IMR-90 (cell line): Measurements from ENCODE around the gene TRMT2A. TPM values are rescaled to one million over a fixed set of nuclear protein-coding genes. Genes with fewer than 3 reads are reported as not detected.

Experiments used
- ATAC-seq: fragments of 200-7000 bp; cut with Tn5 transposase; 2 replicates; pipeline ENCODE4 v1.9.1; 2020; ENCODE audit warnings: low read depth, mild to moderate bottlenecking, moderate library complexity
- BruUV-seq: library from RNA; stranded (reverse); fragments of 400-500 nt; replicated peaks from 2 replicates; lab custom pipeline; 2021; lab: Mats Ljungman, UMichigan
- CTCF ChIA-PET: fragments of 300-600 bp; formaldehyde crosslinking; extraction: SDS; loops from one replicate; lab custom pipeline; 2021; ENCODE audit warnings: antibody characterized with exemption; lab: Yijun Ruan, JAX
- POLR2A ChIA-PET: fragments of 300-600 bp; sonication (Branson Sonifier 250); formaldehyde crosslinking; loops from one replicate; lab custom pipeline; 2022; ENCODE audit warnings: antibody characterized with exemption; ENCODE audit not compliant: unreplicated experiment; lab: Charles Lee
- DNase-seq: peaks from one replicate; pipeline ENCODE4 v3.0.0; 2013
- H2AFZ ChIP-seq: replicated peaks from 2 replicates; pipeline ENCODE3; 2013; ENCODE audit warnings: low read length, mild to moderate bottlenecking; ENCODE audit not compliant: poor library complexity
- H2AK5ac ChIP-seq: 2 replicates; pipeline ENCODE4 v1.6.1; 2013; ENCODE audit warnings: low read depth, low read length, inconsistent platforms
- H2AK9ac ChIP-seq: replicated peaks from 2 replicates; pipeline ENCODE3; 2013; ENCODE audit warnings: mild to moderate bottlenecking, low read depth, low read length, moderate library complexity; ENCODE audit not compliant: poor library complexity
- H2BK120ac ChIP-seq: 2 replicates; pipeline ENCODE4 v1.6.1; 2013; ENCODE audit warnings: low read depth, low read length, inconsistent platforms
- H2BK15ac ChIP-seq: 3 replicates; pipeline ENCODE4 v1.6.1; 2013; ENCODE audit warnings: low read depth, low read length, inconsistent platforms
- H2BK20ac ChIP-seq: 2 replicates; pipeline ENCODE4 v1.6.1; 2013; ENCODE audit warnings: low read depth, mild to moderate bottlenecking, inconsistent platforms, low read length, moderate library complexity
- H2BK5ac ChIP-seq: 2 replicates; pipeline ENCODE4 v1.6.1; 2013; ENCODE audit warnings: mild to moderate bottlenecking, low read depth, low read length, inconsistent platforms; ENCODE audit not compliant: poor library complexity, severe bottlenecking
- H3K14ac ChIP-seq: replicated peaks from 2 replicates; pipeline ENCODE4 v1.6.1; 2013; ENCODE audit warnings: low read depth, low read length, inconsistent platforms
- H3K18ac ChIP-seq: 2 replicates; pipeline ENCODE4 v1.6.1; 2013; ENCODE audit warnings: low read depth, low read length, control low read depth
- H3K23ac ChIP-seq: 2 replicates; pipeline ENCODE4 v1.6.1; 2013; ENCODE audit warnings: low read depth, low read length, inconsistent platforms
- H3K27ac ChIP-seq: 2 replicates; pipeline ENCODE4 v1.5.1; 2013; ENCODE audit warnings: mild to moderate bottlenecking, control low read depth, low read length; ENCODE audit not compliant: insufficient read depth
- H3K27me3 ChIP-seq: 2 replicates; pipeline ENCODE4 v1.6.1; 2013; ENCODE audit warnings: low read length; ENCODE audit not compliant: control insufficient read depth, insufficient read depth
- H3K36me3 ChIP-seq: 2 replicates; pipeline ENCODE4 v1.6.1; 2013; ENCODE audit warnings: low read length, mixed read lengths; ENCODE audit not compliant: control insufficient read depth, insufficient read depth
- H3K4ac ChIP-seq: 2 replicates; pipeline ENCODE4 v1.6.1; 2013; ENCODE audit warnings: low read depth, low read length, inconsistent platforms
- H3K4me1 ChIP-seq: 2 replicates; pipeline ENCODE4 v1.6.1; 2013; ENCODE audit warnings: low read length, mixed read lengths; ENCODE audit not compliant: control insufficient read depth, insufficient read depth
- H3K4me2 ChIP-seq: 2 replicates; pipeline ENCODE4 v1.6.1; 2013; ENCODE audit warnings: low read depth, mild to moderate bottlenecking, control low read depth, low read length, moderate library complexity
- H3K4me3 ChIP-seq: 2 replicates; pipeline ENCODE4 v1.5.1; 2013; ENCODE audit warnings: low read depth, mild to moderate bottlenecking, control low read depth, low read length, moderate library complexity; ENCODE audit not compliant: insufficient read depth
- H3K56ac ChIP-seq: 2 replicates; pipeline ENCODE4 v1.6.1; 2013; ENCODE audit warnings: low read length, inconsistent platforms; ENCODE audit not compliant: insufficient read depth; ENCODE audit errors: extremely low read depth
- H3K79me1 ChIP-seq, 2 experiments: 2 replicates each; pipeline ENCODE4 v1.6.1; 2013; ENCODE audit warnings: low read length in 2 of 2, inconsistent platforms in 1 of 2, low read depth in 1 of 2
- H3K9ac ChIP-seq: 2 replicates; pipeline ENCODE4 v1.6.1; 2013; ENCODE audit warnings: low read depth, low read length, control low read depth
- H3K9me1 ChIP-seq: 2 replicates; pipeline ENCODE4 v1.6.1; 2013; ENCODE audit warnings: low read length, inconsistent platforms; ENCODE audit not compliant: insufficient read depth
- H3K9me3 ChIP-seq: 2 replicates; pipeline ENCODE4 v1.6.1; 2013; ENCODE audit warnings: low read length; ENCODE audit not compliant: control insufficient read depth, insufficient read depth
- H4K20me1 ChIP-seq: 2 replicates; pipeline ENCODE4 v1.6.1; 2013; ENCODE audit warnings: low read length, inconsistent platforms; ENCODE audit not compliant: insufficient read depth
- H4K5ac ChIP-seq: 2 replicates; pipeline ENCODE4 v1.6.1; 2013; ENCODE audit warnings: mild to moderate bottlenecking, low read depth, low read length, control low read depth
- H4K8ac ChIP-seq, 2 experiments: 2 replicates each; pipeline ENCODE4 v1.6.1; 2013; ENCODE audit warnings: low read depth in 2 of 2, low read length in 2 of 2, control low read depth in 1 of 2, inconsistent platforms in 1 of 2
- H4K91ac ChIP-seq: 2 replicates; pipeline ENCODE4 v1.6.1; 2013; ENCODE audit warnings: low read depth, low read length, inconsistent platforms; ENCODE audit not compliant: insufficient read depth
- BHLHE40 ChIP-seq: fragments of 150-350 bp; IDR thresholded peaks from 2 replicates; pipeline ENCODE4 v1.6.1; 2016; ENCODE audit warnings: mild to moderate bottlenecking, low read depth, low read length
- CEBPB ChIP-seq: IDR thresholded peaks from 2 replicates; pipeline ENCODE4 v1.6.1; 2012; ENCODE audit warnings: low read depth, low read length, improper control_type of control experiment
- CHD1 ChIP-seq: IDR thresholded peaks from 2 replicates; pipeline ENCODE4 v1.6.1; 2012; ENCODE audit warnings: low read depth, low read length, improper control_type of control experiment
- CTCF ChIP-seq: conservative IDR thresholded peaks from 2 replicates; pipeline ENCODE4 v1.5.1; 2012; ENCODE audit warnings: mild to moderate bottlenecking, low read depth, low read length, improper control_type of control experiment
- MAFK ChIP-seq: IDR thresholded peaks from 2 replicates; pipeline ENCODE4 v1.6.1; 2012; ENCODE audit warnings: low read depth, low read length, improper control_type of control experiment
- MAZ ChIP-seq: IDR thresholded peaks from 2 replicates; pipeline ENCODE4 v1.6.1; 2012; ENCODE audit warnings: low read depth, mild to moderate bottlenecking, low read length, improper control_type of control experiment, moderate library complexity, borderline replicate concordance
- MXI1 ChIP-seq: IDR thresholded peaks from 2 replicates; pipeline ENCODE4 v1.6.1; 2012; ENCODE audit warnings: low read depth, mild to moderate bottlenecking, low read length, moderate library complexity, borderline replicate concordance
- RAD21 ChIP-seq: IDR thresholded peaks from 2 replicates; pipeline ENCODE4 v1.6.1; 2012; ENCODE audit warnings: low read length, improper control_type of control experiment
- RCOR1 ChIP-seq: IDR thresholded peaks from 2 replicates; pipeline ENCODE4 v1.6.1; 2012; ENCODE audit warnings: mild to moderate bottlenecking, low read length, improper control_type of control experiment; ENCODE audit not compliant: insufficient replicate concordance
- RFX5 ChIP-seq: IDR thresholded peaks from 2 replicates; pipeline ENCODE4 v1.8.0; 2012; ENCODE audit warnings: low read depth, mild to moderate bottlenecking, low read length, moderate library complexity
- SMC3 ChIP-seq: fragments of 150-350 bp; IDR thresholded peaks from 2 replicates; pipeline ENCODE4 v1.6.1; 2016; ENCODE audit warnings: low read depth, mild to moderate bottlenecking, antibody characterized with exemption, low read length, moderate library complexity
- USF2 ChIP-seq: fragments of 150-350 bp; IDR thresholded peaks from 2 replicates; pipeline ENCODE4 v1.6.1; 2017; ENCODE audit warnings: mild to moderate bottlenecking, antibody characterized with exemption, low read length, low read depth
- whole genome bisulfite sequencing, 2 experiments: methylation state at CpG; one replicate each; pipeline versions ENCODE4 v1.1.5 to v1.1.7; 2013; ENCODE audit warnings: missing lambda C conversion rate in 2 of 2; ENCODE audit not compliant: insufficient read length in 1 of 2; ENCODE audit errors: extremely low coverage in 2 of 2; 5-methylcytosine and 5-hydroxymethylcytosine counted together
- dilution Hi-C: fragments of 300-500 bp; cut with HindIII; formaldehyde crosslinking; loops from one replicate; pipeline ENCODE4 v1.14.3; 2018; ENCODE audit warnings: low sequenced_read_pairs; ENCODE audit not compliant: unreplicated experiment
- in situ Hi-C: fragments of 300-500 bp; cut with MboI; formaldehyde crosslinking; loops from 3 replicates; pipeline ENCODE4 v1.14.3; 2019; ENCODE audit warnings: low sequenced_read_pairs, inconsistent platforms, mixed read lengths
- intact Hi-C: fragments of 100-400 bp; cut with micrococcal nuclease; formaldehyde crosslinking; loops from 2 replicates; pipeline ENCODE4 v1.10.0; 2022
- polyA plus RNA-seq, 3 experiments: library from polyadenylated mRNA; depleted of rRNA; stranded (reverse); fragments of >200 nt; gene quantifications; 2 replicates each; pipeline ENCODE4 v1.2.3, GENCODE V29; 2012; ENCODE audit warnings: low replicate concordance in 1 of 3
- total RNA-seq: library from RNA; depleted of rRNA; stranded (reverse); fragments of >200 nt; gene quantifications from 2 replicates; pipeline ENCODE4 v1.2.3, GENCODE V29; 2012

The TRMT2A gene
- total and polyA plus RNA-seq, 2 of the 4 experiments (the other 2 are of a cell fraction): 22.0 to 39.1 TPM

GRCh38 chr22:20147237-20147988, 30.4 kb upstream of the TRMT2A start (continued):
- no peak for TF ChIP-seq RCOR1

- Histone ChIP-seq H2AK5ac (no peak overlapping the region), H2BK120ac (no peak overlapping the region), H3K4ac (no peak overlapping the region), H3K9me1 (peaks cover 8% of the 10 kb centered on the region; the same call in 1 of the 2 replicates), H3K36me3 (peaks cover 13% of the 10 kb centered on the region; the same call in 1 of the 2 replicates), H3K14ac (no peak overlapping the region), H3K27ac (no peak overlapping the region), H2AK9ac (no peak overlapping the region), H4K91ac (no peak overlapping the region), H3K9me3 (no peaks in the 10 kb centered on the region), H3K23ac (no peak overlapping the region), H3K79me1 (peaks cover 0 to 18% of the 10 kb centered on the region in 2 experiments; a peak in 2 of 4 replicates), H3K4me3 (no peak overlapping the region), H4K20me1 (peaks cover 8% of the 10 kb centered on the region), H2BK20ac (no peak overlapping the region), H3K56ac (no peak overlapping the region), H3K4me1 (peaks cover 11% of the 10 kb centered on the region), H2BK5ac (no peak overlapping the region), H2AFZ (no peak overlapping the region), H4K5ac (no peak overlapping the region), H3K9ac (no peak overlapping the region), H3K4me2 (no peak overlapping the region), H3K27me3 (no peaks in the 10 kb centered on the region), H4K8ac (no peak overlapping the region), H2BK15ac (no peak overlapping the region), H3K18ac (no peak overlapping the region)
- intact Hi-C loops: no loop called here
- CTCF ChIA-PET: no interaction called here
- DNase-seq (no peak), ATAC-seq (no peak)
- TF ChIP-seq CTCF (no peak), SMC3 (no peak), CEBPB (no peak), CHD1 (no peak), USF2 (no peak), RAD21 (no peak), MAZ (no peak), MAFK (no peak), RCOR1 (no peak), BHLHE40 (no peak), MXI1 (no peak), RFX5 (no peak)
- POLR2A ChIA-PET: no interaction called here
- in situ Hi-C loops: no loop called here
- 90% methylated on average over 2 of the region's 22 CpGs; no CpG with 5 or more reads in 1 of the 2 experiments for WGBS, 2 experiments
- BruUV-seq: no TSS peak
- dilution Hi-C loops: no loop called here
Observed at GRCh38 chr22:20146777-20147176, 29.8 kb upstream of the TRMT2A start.
